ENCODE measurements around the gene AHDC1. TPM values are rescaled to one million over a fixed set of nuclear protein-coding genes. Genes with fewer than 3 reads are reported as not detected.

The AHDC1 gene
- total and polyA plus RNA-seq, 2 donors (not counting 1 experiment from before 2014, with no cell fraction given): 4.2 to 6.9 TPM

DNA sequence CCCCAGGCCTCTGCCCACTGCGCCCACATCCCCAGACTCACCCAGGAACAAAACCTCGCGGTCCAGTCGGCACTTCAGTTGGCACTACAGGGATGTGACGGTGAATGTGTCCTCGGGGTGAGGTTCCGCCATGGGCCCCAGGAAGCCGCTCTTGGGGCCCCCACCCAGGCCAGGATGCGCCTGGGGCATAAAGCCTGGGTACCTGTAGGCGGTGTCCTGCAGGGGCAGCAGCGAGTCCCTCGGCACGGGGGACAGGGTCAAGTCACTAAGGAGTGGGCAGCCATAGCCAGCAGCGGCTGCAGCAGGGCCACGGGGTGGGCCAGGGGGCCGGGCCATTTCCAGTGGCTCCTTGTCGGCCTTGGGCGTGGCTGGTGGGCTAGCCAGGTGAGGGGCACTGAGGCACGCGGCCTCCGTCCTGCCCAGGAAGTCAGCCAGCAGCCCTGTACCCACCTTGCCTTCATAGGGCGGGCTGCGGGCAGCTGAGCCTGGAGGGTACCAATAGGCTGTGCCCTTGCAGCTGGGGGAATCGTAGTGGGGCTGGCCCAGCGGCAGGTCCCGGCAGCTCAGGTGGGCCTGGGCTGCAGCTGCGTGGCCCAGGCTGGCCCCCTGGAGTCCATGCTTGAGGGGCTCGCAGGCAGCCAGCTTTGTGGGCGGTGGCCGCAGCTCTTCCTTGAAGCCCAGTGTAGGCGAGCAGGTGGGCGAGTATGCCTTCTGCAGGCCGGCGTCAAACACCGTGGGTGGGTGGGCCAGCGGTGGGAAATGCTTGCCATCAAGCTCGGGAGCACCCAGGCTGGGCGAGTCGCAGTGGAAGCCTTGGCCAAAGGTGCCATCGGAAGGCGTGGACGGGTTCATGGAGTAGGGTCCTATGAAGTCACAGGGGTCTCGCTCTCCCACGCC lies 56.5 kb downstream of the AHDC1 start:
- no peaks in the 10 kb centered on the region for H3K27me3 ChIP-seq (ENCODE audit: control insufficient read depth, insufficient read depth, low read length)
- no peak overlapping the region for H2AFZ ChIP-seq (ENCODE audit: low read length)
- TF ChIP-seq EZH2 (IDR thresholded peaks at IDR 0.05; ENCODE audit: low read length, missing control alignments): no peak
- TF ChIP-seq, protein P1, sequence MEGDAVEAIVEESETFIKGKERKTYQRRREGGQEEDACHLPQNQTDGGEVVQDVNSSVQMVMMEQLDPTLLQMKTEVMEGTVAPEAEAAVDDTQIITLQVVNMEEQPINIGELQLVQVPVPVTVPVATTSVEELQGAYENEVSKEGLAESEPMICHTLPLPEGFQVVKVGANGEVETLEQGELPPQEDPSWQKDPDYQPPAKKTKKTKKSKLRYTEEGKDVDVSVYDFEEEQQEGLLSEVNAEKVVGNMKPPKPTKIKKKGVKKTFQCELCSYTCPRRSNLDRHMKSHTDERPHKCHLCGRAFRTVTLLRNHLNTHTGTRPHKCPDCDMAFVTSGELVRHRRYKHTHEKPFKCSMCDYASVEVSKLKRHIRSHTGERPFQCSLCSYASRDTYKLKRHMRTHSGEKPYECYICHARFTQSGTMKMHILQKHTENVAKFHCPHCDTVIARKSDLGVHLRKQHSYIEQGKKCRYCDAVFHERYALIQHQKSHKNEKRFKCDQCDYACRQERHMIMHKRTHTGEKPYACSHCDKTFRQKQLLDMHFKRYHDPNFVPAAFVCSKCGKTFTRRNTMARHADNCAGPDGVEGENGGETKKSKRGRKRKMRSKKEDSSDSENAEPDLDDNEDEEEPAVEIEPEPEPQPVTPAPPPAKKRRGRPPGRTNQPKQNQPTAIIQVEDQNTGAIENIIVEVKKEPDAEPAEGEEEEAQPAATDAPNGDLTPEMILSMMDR (conservative IDR thresholded peaks at IDR 0.05 in 1 of 2, IDR thresholded peaks at IDR 0.05 in 1 of 2; ENCODE audit: low read depth in 1 of 2, low read length in 2 of 2): no peak
- H4K20me1 ChIP-seq (ENCODE audit: control insufficient read depth, extremely low read depth, insufficient read depth, low read length): no peaks in the 10 kb centered on the region
- no peak overlapping the region for H3K27ac ChIP-seq (ENCODE audit: insufficient read depth, low read length)
- H3K36me3 ChIP-seq (ENCODE audit: control insufficient read depth, insufficient read depth, low read length): peaks cover 40% of the 10 kb centered on the region
- H3K9ac ChIP-seq (ENCODE audit: insufficient read depth, low read length): no peak overlapping the region
- H3K79me2 ChIP-seq (ENCODE audit: control insufficient read depth, insufficient read depth, low read length): peaks cover 8% of the 10 kb centered on the region
- no peak for DNase-seq (ENCODE audit: low read depth in 2 of 2)
- H3K9me3 ChIP-seq (ENCODE audit: control insufficient read depth, insufficient read depth, low read depth, low read length): no peaks in the 10 kb centered on the region
- H3K4me3 ChIP-seq (replicated peaks in 1 of 4; ENCODE audit: control extremely low read depth in 1 of 4, insufficient read depth in 1 of 4, low read depth in 3 of 4, low read length in 4 of 4): no peak overlapping the region
- H3K4me2 ChIP-seq (ENCODE audit: extremely low read depth, insufficient read depth, low read length): no peak overlapping the region
- H3K4me1 ChIP-seq (ENCODE audit: control insufficient read depth, extremely low read depth, insufficient read depth, low read length): peaks cover 26% of the 10 kb centered on the region

DNA sequence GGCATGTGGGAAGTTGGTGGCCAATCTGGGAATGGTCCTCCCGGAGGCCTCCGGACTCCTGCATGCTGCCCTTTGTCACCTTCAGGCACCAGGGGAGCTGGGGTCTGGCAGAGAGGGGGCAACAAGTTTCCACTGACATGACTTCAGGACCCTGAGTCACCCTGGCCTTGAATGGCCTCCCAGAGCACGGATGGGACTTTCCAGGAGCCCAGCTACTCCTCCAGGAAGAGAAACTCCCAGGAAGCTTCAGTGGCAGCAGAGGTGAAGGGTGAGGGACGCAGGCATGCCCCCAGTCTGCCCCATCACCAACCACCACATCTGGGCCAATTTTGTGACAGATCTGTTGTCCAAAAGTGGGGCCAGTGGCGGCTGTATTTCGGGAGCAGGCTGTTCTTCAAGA lies 58.1 kb downstream of the AHDC1 start:
- DNase-seq (ENCODE audit: low read depth in 2 of 2): no peak
- H3K9me3 ChIP-seq (ENCODE audit: control insufficient read depth, insufficient read depth, low read depth, low read length): no peaks in the 10 kb centered on the region
- H3K27me3 ChIP-seq (ENCODE audit: control insufficient read depth, insufficient read depth, low read length): no peaks in the 10 kb centered on the region
- peak overlapping the region; percentile 55 for H3K27ac ChIP-seq (ENCODE audit: insufficient read depth, low read length)
- H3K4me3 ChIP-seq (replicated peaks in 1 of 4; ENCODE audit: control extremely low read depth in 1 of 4, insufficient read depth in 1 of 4, low read depth in 3 of 4, low read length in 4 of 4): no peak overlapping the region
- no peak overlapping the region for H3K9ac ChIP-seq (ENCODE audit: insufficient read depth, low read length)
- no peak overlapping the region for H2AFZ ChIP-seq (ENCODE audit: low read length)
- TF ChIP-seq, protein P1 (conservative IDR thresholded peaks at IDR 0.05 in 1 of 2, IDR thresholded peaks at IDR 0.05 in 1 of 2; ENCODE audit: low read depth in 1 of 2, low read length in 2 of 2): no peak
- TF ChIP-seq EZH2 (IDR thresholded peaks at IDR 0.05; ENCODE audit: low read length, missing control alignments): no peak
- H4K20me1 ChIP-seq (ENCODE audit: control insufficient read depth, extremely low read depth, insufficient read depth, low read length): no peaks in the 10 kb centered on the region
- peaks cover 14% of the 10 kb centered on the region for H3K79me2 ChIP-seq (ENCODE audit: control insufficient read depth, insufficient read depth, low read length)
- peaks cover 34% of the 10 kb centered on the region for H3K4me1 ChIP-seq (ENCODE audit: control insufficient read depth, extremely low read depth, insufficient read depth, low read length)
- H3K4me2 ChIP-seq (ENCODE audit: extremely low read depth, insufficient read depth, low read length): peak overlapping the region; percentile 1
- H3K36me3 ChIP-seq (ENCODE audit: control insufficient read depth, insufficient read depth, low read length): peaks cover 32% of the 10 kb centered on the region

DNA sequence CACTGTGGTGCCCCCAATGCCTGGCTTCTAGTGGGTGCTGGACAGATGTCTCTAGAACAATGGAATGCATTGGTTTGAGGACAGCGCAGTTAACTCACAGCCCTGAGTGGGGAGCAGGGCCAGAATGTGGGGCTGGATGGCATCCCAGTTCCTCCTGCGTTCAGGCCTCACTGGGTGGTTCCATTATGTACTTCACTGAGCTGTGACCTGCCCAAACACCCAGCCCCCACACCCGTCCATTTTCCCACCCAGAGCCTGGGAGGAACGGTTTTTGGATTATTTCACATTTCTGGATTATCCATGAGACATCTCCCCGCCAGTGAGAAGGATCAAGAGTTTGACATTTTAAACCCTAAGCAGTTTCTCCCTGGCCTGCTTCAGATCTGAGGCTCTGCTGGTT lies 58.7 kb downstream of the AHDC1 start:
- Histone ChIP-seq H3K27ac (ENCODE audit: insufficient read depth, low read length) (peak overlapping the region; percentile 55), H3K27me3 (ENCODE audit: control insufficient read depth, insufficient read depth, low read length) (no peaks in the 10 kb centered on the region), H3K9ac (ENCODE audit: insufficient read depth, low read length) (no peak overlapping the region), H3K79me2 (ENCODE audit: control insufficient read depth, insufficient read depth, low read length) (peaks cover 14% of the 10 kb centered on the region), H4K20me1 (ENCODE audit: control insufficient read depth, extremely low read depth, insufficient read depth, low read length) (no peaks in the 10 kb centered on the region), H3K4me1 (ENCODE audit: control insufficient read depth, extremely low read depth, insufficient read depth, low read length) (peaks cover 38% of the 10 kb centered on the region), H2AFZ (ENCODE audit: low read length) (no peak overlapping the region), H3K4me2 (ENCODE audit: extremely low read depth, insufficient read depth, low read length) (no peak overlapping the region), H3K9me3 (ENCODE audit: control insufficient read depth, insufficient read depth, low read depth, low read length) (no peaks in the 10 kb centered on the region), H3K36me3 (ENCODE audit: control insufficient read depth, insufficient read depth, low read length) (peaks cover 28% of the 10 kb centered on the region), H3K4me3 (replicated peaks in 1 of 4; ENCODE audit: control extremely low read depth in 1 of 4, insufficient read depth in 1 of 4, low read depth in 3 of 4, low read length in 4 of 4) (no peak overlapping the region)
- no peak for TF ChIP-seq EZH2 (IDR thresholded peaks at IDR 0.05; ENCODE audit: low read length, missing control alignments)
- TF ChIP-seq, protein P1 (conservative IDR thresholded peaks at IDR 0.05 in 1 of 2, IDR thresholded peaks at IDR 0.05 in 1 of 2; ENCODE audit: low read depth in 1 of 2, low read length in 2 of 2): no peak
- peak; percentile 73 to 75 for DNase-seq (ENCODE audit: low read depth in 2 of 2)

All from fibroblast of lung (primary cell).